K562 (cell line): ENCODE measurements around the gene C18orf32. TPM values are rescaled to one million over a fixed set of nuclear protein-coding genes. Genes with fewer than 3 reads are reported as not detected.
"Not testable (repeated sequence)": the region's sequence is repeated elsewhere in the genome, so short reads cannot be mapped to it uniquely, and the experiment has no call there.

Experiments used
- ATAC-seq: fragments of 200-7000 bp; cut with Tn5 transposase; 3 replicates; pipeline ENCODE4 v1.9.1; 2020; ENCODE audit warnings: moderate library complexity
- BruUV-seq: library from RNA; stranded (reverse); fragments of 400-500 nt; replicated peaks from 2 replicates; lab custom pipeline; 2021; lab: Mats Ljungman, UMichigan
- CTCF ChIA-PET: fragments of 300-600 bp; formaldehyde crosslinking; extraction: SDS; loops from one replicate; lab custom pipeline; 2021; ENCODE audit warnings: low intra/inter-chr PET ratio; lab: Yijun Ruan, JAX
- POLR2A ChIA-PET: fragments of 300-600, 350-650 bp; sonication (Branson Sonifier 250); formaldehyde crosslinking; extraction: SDS; loops from one replicate; lab custom pipeline; 2021; ENCODE audit warnings: antibody characterized with exemption, inconsistent platforms; lab: Yijun Ruan, JAX
- DNase-seq, 4 experiments: peaks; one replicate each; pipeline versions ENCODE4 v3.0.0 to v3.0.0-alpha.2; 2011 to 2018; ENCODE audit warnings: low spot score in 3 of 4, mixed read lengths in 3 of 4; ENCODE audit errors: extremely low read depth in 1 of 4
- FAIRE-seq: peaks from 2 replicates; lab custom pipeline; 2011; peaks lifted over from hg19 to GRCh38; lab: Jason Lieb, UNC
- H2AFZ ChIP-seq: 2 replicates; pipeline ENCODE4 v1.6.0; 2011; ENCODE audit warnings: low read depth, low read length, control low read depth, inconsistent platforms
- H3K27ac ChIP-seq: fragments of 200-600 bp; 3 replicates; pipeline ENCODE4 v1.8.0; 2011; ENCODE audit warnings: low read depth, mild to moderate bottlenecking, control low read depth, inconsistent platforms, low read length, moderate library complexity, mixed read lengths; ENCODE audit errors: extremely low read depth
- H3K27me3 ChIP-seq, 2 experiments: fragments of 300-600 bp in 1 of 2; 2 replicates in 1 of 2; 3 replicates in 1 of 2; pipeline versions ENCODE4 v1.6.0 to v1.8.0; 2011; ENCODE audit warnings: inconsistent platforms in 2 of 2, low read length in 2 of 2, mild to moderate bottlenecking in 1 of 2, mixed read lengths in 1 of 2, moderate library complexity in 1 of 2; ENCODE audit not compliant: control insufficient read depth in 2 of 2, insufficient read depth in 2 of 2
- H3K36me3 ChIP-seq: fragments of 300-600 bp; 3 replicates; pipeline ENCODE4 v1.8.0; 2011; ENCODE audit warnings: mild to moderate bottlenecking, low read length, inconsistent platforms; ENCODE audit not compliant: control insufficient read depth, insufficient read depth
- H3K4me1 ChIP-seq, 2 experiments: fragments of 200-600 bp in 1 of 2; replicated peaks in 1 of 2; 2 replicates in 1 of 2; 3 replicates in 1 of 2; pipeline versions ENCODE4 v1.5.1 to v1.8.0; 2011; ENCODE audit warnings: inconsistent platforms in 2 of 2, low read length in 2 of 2, mild to moderate bottlenecking in 1 of 2, mixed read lengths in 1 of 2, moderate library complexity in 1 of 2; ENCODE audit not compliant: control insufficient read depth in 2 of 2, insufficient read depth in 2 of 2
- H3K4me2 ChIP-seq: 2 replicates; pipeline ENCODE4 v1.6.1; 2011; ENCODE audit warnings: low read length, control low read depth, inconsistent platforms, mixed read lengths; ENCODE audit not compliant: insufficient read depth
- H3K4me3 ChIP-seq: fragments of 200-600 bp; sonication (generic), shearing (Covaris generic); 2 replicates; pipeline ENCODE4 v1.5.1; 2016; ENCODE audit warnings: control low read depth, inconsistent platforms
- H3K79me2 ChIP-seq: fragments of 200-600 bp; 3 replicates; pipeline ENCODE4 v1.8.0; 2011; ENCODE audit warnings: low read length, inconsistent platforms; ENCODE audit not compliant: control insufficient read depth, insufficient read depth
- H3K9ac ChIP-seq, 2 experiments: 2 replicates each; pipeline versions ENCODE4 v1.6.0 to v1.6.1; 2011; ENCODE audit warnings: low read depth in 2 of 2, low read length in 2 of 2, control low read depth in 1 of 2, inconsistent platforms in 1 of 2, mild to moderate bottlenecking in 1 of 2, mixed read lengths in 1 of 2; ENCODE audit not compliant: insufficient read depth in 1 of 2
- H3K9me1 ChIP-seq: one replicate; pipeline ENCODE4 v1.6.0; 2011; ENCODE audit warnings: inconsistent platforms, mild to moderate bottlenecking, low read length, moderate library complexity; ENCODE audit not compliant: control insufficient read depth, insufficient read depth
- H3K9me3 ChIP-seq: replicated peaks from 2 replicates; pipeline ENCODE4 v1.5.1; 2011; ENCODE audit warnings: low read depth, low read length, inconsistent platforms; ENCODE audit not compliant: control insufficient read depth, insufficient read depth
- H4K20me1 ChIP-seq: replicated peaks from 2 replicates; pipeline ENCODE4 v1.6.1; 2011; ENCODE audit warnings: low read length, inconsistent platforms, mixed read lengths; ENCODE audit not compliant: control insufficient read depth, insufficient read depth
- FOSL1 ChIP-seq: fragments of 200-800 bp; sonication (Bioruptor generic); conservative IDR thresholded peaks from 2 replicates; pipeline ENCODE4 v1.6.1; 2016; ENCODE audit warnings: missing genetic modification characterization, missing compliant biosample characterization
- FOXA3 ChIP-seq, 2 experiments: fragments of 450-650 bp in 1 of 2; sonication (generic) in 1 of 2; formaldehyde crosslinking; IDR thresholded peaks in 1 of 2; conservative IDR thresholded peaks in 1 of 2; 2 replicates each; pipeline versions ENCODE4 v1.4.0 to v1.8.0; 2020 to 2022; ENCODE audit warnings: mild to moderate bottlenecking in 2 of 2, missing genetic modification reagents in 1 of 2
- MAFF ChIP-seq: IDR thresholded peaks from 2 replicates; pipeline ENCODE4 v1.6.1; 2012; ENCODE audit warnings: low read length, improper control_type of control experiment
- NFE2 ChIP-seq: IDR thresholded peaks from 2 replicates; pipeline ENCODE4 v1.6.1; 2014; ENCODE audit warnings: antibody characterized with exemption, low read depth
- NRF1 ChIP-seq, 2 experiments: fragments of 450-650 bp; IDR thresholded peaks in 1 of 2; conservative IDR thresholded peaks in 1 of 2; 2 replicates each; pipeline ENCODE4 v1.6.1; 2014; ENCODE audit warnings: mild to moderate bottlenecking in 2 of 2
- ZNF140 ChIP-seq: fragments of 250-450 bp; sonication (Bioruptor Pico); IDR thresholded peaks from 2 replicates; pipeline ENCODE4 v1.8.0; 2021; ENCODE audit warnings: moderate library complexity, mild to moderate bottlenecking, inconsistent platforms
- WGBS: fragments of 100-300 bp; shearing (Covaris generic); methylation state at CpG from one replicate; pipeline ENCODE4 v1.1.6; 2016; ENCODE audit warnings: low coverage, mixed read lengths; ENCODE audit not compliant: insufficient coverage; ENCODE audit errors: missing lambda C conversion rate; 5-methylcytosine and 5-hydroxymethylcytosine counted together
- in situ Hi-C: fragments of 300-500 bp; cut with MboI; formaldehyde crosslinking; loops from 4 replicates; pipeline ENCODE4 v1.15.0; 2018; ENCODE audit warnings: inconsistent platforms, mixed read lengths
- intact Hi-C: fragments of 100-400 bp; cut with micrococcal nuclease; formaldehyde crosslinking; loops from 2 replicates; pipeline ENCODE4 v1.14.2; 2022
- polyA plus RNA-seq, 8 experiments: library from polyadenylated mRNA; depleted of rRNA in 4 of 8; stranded (reverse) in 5 of 8; unstranded in 3 of 8; fragments of >200 nt; fragmentation: Nextera tagmentation in 2 of 8; fragmentation: Illumina TruSeq in 1 of 8; extraction: Ambion mirVana in 2 of 8; extraction: Trizol in 1 of 8; gene quantifications; 2 replicates each; pipeline versions ENCODE4 v1.2.1 to v1.2.3, GENCODE V29; 2011 to 2014; ENCODE audit warnings: inconsistent platforms in 1 of 8, missing spikeins in 1 of 8
- total RNA-seq, 7 experiments: library from RNA; depleted of rRNA in 6 of 7; stranded (reverse); fragments of >200 nt in 6 of 7; fragmentation: Illumina TruSeq in 2 of 7; extraction: Trizol in 2 of 7; gene quantifications; 2 replicates each; pipeline versions ENCODE4 v1.2.1 to v1.2.3, GENCODE V29; 2011 to 2021; ENCODE audit warnings: low replicate concordance in 1 of 7

C18orf32 gene
- total and polyA plus RNA-seq, 9 of the 15 experiments (the other 6 are each of a cell fraction or from before 2014, with no cell fraction given) = 8.5 to 35.0 (median 20.4) TPM

DNA sequence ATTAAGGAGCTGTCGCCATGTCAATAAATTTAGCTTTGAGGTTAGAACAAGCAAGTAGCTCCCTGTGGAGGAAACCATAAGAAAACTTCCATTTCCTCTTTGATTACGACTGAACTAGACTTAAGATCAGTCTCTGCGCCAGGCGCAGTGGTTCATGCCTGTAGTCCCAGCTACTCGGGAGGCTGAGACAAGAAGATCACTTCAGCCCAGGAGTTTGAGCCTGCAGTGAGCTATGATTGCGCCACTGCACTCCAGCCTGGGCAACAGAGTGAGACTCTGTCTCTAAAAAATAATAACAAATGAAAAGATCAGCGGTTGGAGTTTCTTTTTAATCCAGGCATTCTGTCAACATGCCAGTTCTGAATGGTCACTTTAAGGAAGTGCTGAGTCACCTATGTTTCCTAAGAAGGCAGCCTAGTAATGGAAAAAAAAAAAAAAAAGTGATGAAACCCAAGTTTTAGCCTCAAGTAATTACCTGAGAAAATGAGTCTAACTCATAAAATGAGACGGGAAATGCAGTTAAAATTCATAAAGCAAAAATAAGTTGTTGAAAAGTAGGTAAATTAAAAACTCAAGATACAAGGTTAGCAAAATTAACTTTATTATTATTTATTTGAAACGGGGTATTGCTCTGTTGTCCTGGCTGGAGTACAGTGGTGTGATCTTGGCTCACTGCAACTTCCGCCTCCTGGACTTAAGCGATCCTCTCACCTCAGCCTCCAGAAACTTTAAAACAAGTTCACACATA lies 10.2 kb downstream of the C18orf32 start (continued):
- TF ChIP-seq NRF1 (conservative IDR thresholded peaks at IDR 0.05 in 1 of 2, IDR thresholded peaks at IDR 0.05 in 1 of 2) (no peak), ZNF140 (CRISPR knock-in tag) (no peak), FOXA3 (CRISPR knock-in tag; conservative IDR thresholded peaks at IDR 0.05 in 1 of 2, IDR thresholded peaks at IDR 0.05 in 1 of 2) (0 out of 4 replicates have a peak, but pooled peaks of 1 of the 2 experiments have one; percentile 26), MAFF (peak; percentile 94), FOSL1 (tag) (peak; percentile 67), NFE2 (peak; percentile 93)

- ATAC-seq, H3K4me2 ChIP-seq, H3K27ac ChIP-seq, CTCF ChIA-PET, H3K27me3 ChIP-seq, H3K36me3 ChIP-seq, H3K79me2 ChIP-seq, in situ Hi-C loops, H3K9me3 ChIP-seq, H4K20me1 ChIP-seq, H3K9me1 ChIP-seq, intact Hi-C loops, FAIRE-seq, BruUV-seq, H2AFZ ChIP-seq, H3K4me3 ChIP-seq, DNase-seq, H3K9ac ChIP-seq: not testable (repeated sequence)
- peaks cover 0 to 18% of the 10 kb centered on the region in 2 experiments; a peak in 3 of 5 replicates for H3K4me1 ChIP-seq
- POLR2A ChIA-PET = interaction anchor here (1.0 kb wide), 1 partner anchor 14 kb away, joined by 3 read pairs; no protein-coding TSS in a partner anchor
- 94% methylated on average over 5 of the region's 6 CpGs for WGBS
These were observed 12.1 kb downstream of the C18orf32 start for GRCh38 chr18:49474935-49475334.
